PC-3 (cell line): ENCODE measurements around the gene MALRD1. TPM values are rescaled to one million over a fixed set of nuclear protein-coding genes. Genes with fewer than 3 reads are reported as not detected.

Experiments
- ATAC-seq: fragments of 200-7000 bp; cut with Tn5 transposase; 2 replicates; pipeline ENCODE4 v1.9.1; 2020; ENCODE audit warnings: mild to moderate bottlenecking, moderate library complexity
- BruUV-seq: library from RNA; stranded (reverse); fragments of 400-500 nt; replicated peaks from 2 replicates; lab custom pipeline; 2021; lab: Mats Ljungman, UMichigan
- CTCF ChIA-PET: fragments of 300-600 bp; sonication (Branson Sonifier 250); formaldehyde crosslinking; loops from one replicate; lab custom pipeline; 2022; ENCODE audit warnings: antibody characterized with exemption; lab: Charles Lee
- POLR2A ChIA-PET: fragments of 300-600 bp; sonication (Branson Sonifier 250); formaldehyde crosslinking; loops from one replicate; lab custom pipeline; 2022; ENCODE audit warnings: antibody characterized with exemption; ENCODE audit not compliant: unreplicated experiment; lab: Charles Lee
- DNase-seq: peaks from one replicate; pipeline ENCODE4 v3.0.0-alpha.2; 2015
- H2AFZ ChIP-seq: fragments of 300-600 bp; sonication (generic); 2 replicates; pipeline ENCODE4 v1.6.0; 2016; ENCODE audit warnings: antibody characterized with exemption, low read length
- H3F3A ChIP-seq: fragments of 300-600 bp; sonication (generic); one replicate; pipeline ENCODE4 v1.6.0; 2017; ENCODE audit warnings: antibody characterized with exemption, low read length, control low read depth, mild to moderate bottlenecking; ENCODE audit not compliant: unreplicated experiment
- H3K27ac ChIP-seq: fragments of 300-600 bp; sonication (generic); 2 replicates; pipeline ENCODE4 v1.5.1; 2016; ENCODE audit warnings: mild to moderate bottlenecking, low read length
- H3K27me3 ChIP-seq: fragments of 300-600 bp; sonication (generic); 2 replicates; pipeline ENCODE4 v1.6.1; 2016; ENCODE audit warnings: low read length, mixed read lengths
- H3K36me3 ChIP-seq: fragments of 300-600 bp; sonication (generic); 2 replicates; pipeline ENCODE4 v1.6.1; 2016; ENCODE audit warnings: low read depth, mixed run types, low read length, mixed read lengths
- H3K4me1 ChIP-seq: fragments of 300-600 bp; sonication (generic); 2 replicates; pipeline ENCODE4 v1.5.1; 2016; ENCODE audit warnings: low read length; ENCODE audit not compliant: insufficient read depth
- H3K4me2 ChIP-seq: fragments of 300-600 bp; sonication (generic); 2 replicates; pipeline ENCODE4 v1.6.0; 2016; ENCODE audit warnings: low read length
- H3K4me3 ChIP-seq: fragments of 300-600 bp; sonication (generic); 2 replicates; pipeline ENCODE4 v1.5.1; 2016; ENCODE audit warnings: mild to moderate bottlenecking, low read length, mixed read lengths
- H3K79me2 ChIP-seq: fragments of 300-600 bp; sonication (generic); 2 replicates; pipeline ENCODE4 v1.6.1; 2017; ENCODE audit warnings: low read length, mixed read lengths
- H3K9ac ChIP-seq: fragments of 300-600 bp; sonication (generic); 2 replicates; pipeline ENCODE4 v1.6.0; 2016; ENCODE audit warnings: mild to moderate bottlenecking, low read length
- H3K9me2 ChIP-seq: fragments of 300-600 bp; sonication (generic); replicated peaks from 2 replicates; pipeline ENCODE4 v1.6.1; 2016; ENCODE audit warnings: mixed run types, low read length, mixed read lengths
- H3K9me3 ChIP-seq: fragments of 300-600 bp; sonication (generic); 2 replicates; pipeline ENCODE4 v1.6.1; 2016; ENCODE audit warnings: low read length, mixed read lengths
- H4K20me1 ChIP-seq: fragments of 300-600 bp; sonication (generic); 2 replicates; pipeline ENCODE4 v1.6.1; 2016; ENCODE audit warnings: low read length, mixed read lengths
- EZH2 ChIP-seq: fragments of 300-600 bp; sonication (generic); IDR thresholded peaks from one replicate; pipeline ENCODE4 v1.6.1; 2017; ENCODE audit warnings: antibody characterized with exemption, mild to moderate bottlenecking, low read length; ENCODE audit not compliant: unreplicated experiment
- EZH2phosphoT487 ChIP-seq: fragments of 300-600 bp; sonication (generic); IDR thresholded peaks from 2 replicates; pipeline ENCODE4 v1.6.1; 2018; ENCODE audit warnings: mild to moderate bottlenecking, antibody characterized with exemption, low read length, borderline replicate concordance
- intact Hi-C: fragments of 100-400 bp; cut with micrococcal nuclease; formaldehyde crosslinking; loops from 2 replicates; pipeline ENCODE4 v1.9.0; 2023
- total RNA-seq: library from RNA; depleted of rRNA; stranded (reverse); fragments of >200 nt; gene quantifications from 2 replicates; pipeline ENCODE4 v1.2.3, GENCODE V29; 2014
- TF ChIP-seq, protein P1 (sequence below): fragments of 300-600 bp; sonication (generic); conservative IDR thresholded peaks from 2 replicates; pipeline ENCODE4 v1.5.1; 2017; ENCODE audit warnings: antibody characterized with exemption, low read depth, mild to moderate bottlenecking, low read length

Gene MALRD1
- total RNA-seq, 1 experiment from 2014 or later = not detected

DNA sequence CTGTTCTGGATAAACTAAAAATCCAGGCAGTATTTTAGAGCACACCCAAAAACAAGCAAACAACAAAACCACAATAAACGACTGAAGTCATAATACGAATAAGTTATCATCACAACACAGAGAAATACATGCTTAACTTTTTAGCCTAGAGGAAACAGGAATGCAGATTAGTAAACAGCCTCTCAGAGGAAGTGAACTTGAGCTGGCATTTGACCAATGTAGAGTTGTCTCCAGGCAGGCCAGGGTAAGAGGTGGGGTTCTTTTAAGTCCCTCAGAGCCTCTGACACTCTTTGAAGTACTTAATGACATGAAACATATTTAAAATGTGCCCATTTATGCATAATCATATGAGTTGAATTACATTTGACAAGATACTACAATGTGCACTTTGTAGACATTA, 724.4 kb downstream of the MALRD1 start:
- Histone ChIP-seq H3K79me2 (no peaks in the 10 kb centered on the region), H3F3A (no peaks in the 10 kb centered on the region), H3K9me3 (no peaks in the 10 kb centered on the region), H3K27me3 (no peaks in the 10 kb centered on the region), H3K4me2 (no peak overlapping the region), H3K36me3 (no peaks in the 10 kb centered on the region), H2AFZ (no peak overlapping the region), H3K9ac (no peak overlapping the region), H3K4me3 (no peak overlapping the region), H3K4me1 (no peaks in the 10 kb centered on the region; the same call in 1 of the 2 replicates), H4K20me1 (no peaks in the 10 kb centered on the region), H3K9me2 (no peaks in the 10 kb centered on the region), H3K27ac (no peak overlapping the region)
- no TSS peak for BruUV-seq
- no peak for TF ChIP-seq EZH2
- TF ChIP-seq EZH2phosphoT487 = no peak
- TF ChIP-seq, protein P1, sequence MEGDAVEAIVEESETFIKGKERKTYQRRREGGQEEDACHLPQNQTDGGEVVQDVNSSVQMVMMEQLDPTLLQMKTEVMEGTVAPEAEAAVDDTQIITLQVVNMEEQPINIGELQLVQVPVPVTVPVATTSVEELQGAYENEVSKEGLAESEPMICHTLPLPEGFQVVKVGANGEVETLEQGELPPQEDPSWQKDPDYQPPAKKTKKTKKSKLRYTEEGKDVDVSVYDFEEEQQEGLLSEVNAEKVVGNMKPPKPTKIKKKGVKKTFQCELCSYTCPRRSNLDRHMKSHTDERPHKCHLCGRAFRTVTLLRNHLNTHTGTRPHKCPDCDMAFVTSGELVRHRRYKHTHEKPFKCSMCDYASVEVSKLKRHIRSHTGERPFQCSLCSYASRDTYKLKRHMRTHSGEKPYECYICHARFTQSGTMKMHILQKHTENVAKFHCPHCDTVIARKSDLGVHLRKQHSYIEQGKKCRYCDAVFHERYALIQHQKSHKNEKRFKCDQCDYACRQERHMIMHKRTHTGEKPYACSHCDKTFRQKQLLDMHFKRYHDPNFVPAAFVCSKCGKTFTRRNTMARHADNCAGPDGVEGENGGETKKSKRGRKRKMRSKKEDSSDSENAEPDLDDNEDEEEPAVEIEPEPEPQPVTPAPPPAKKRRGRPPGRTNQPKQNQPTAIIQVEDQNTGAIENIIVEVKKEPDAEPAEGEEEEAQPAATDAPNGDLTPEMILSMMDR = no peak
- CTCF ChIA-PET = no interaction called here
- no peak for DNase-seq
- POLR2A ChIA-PET = no interaction called here
- intact Hi-C loops = no loop called here
- ATAC-seq = no peak

DNA sequence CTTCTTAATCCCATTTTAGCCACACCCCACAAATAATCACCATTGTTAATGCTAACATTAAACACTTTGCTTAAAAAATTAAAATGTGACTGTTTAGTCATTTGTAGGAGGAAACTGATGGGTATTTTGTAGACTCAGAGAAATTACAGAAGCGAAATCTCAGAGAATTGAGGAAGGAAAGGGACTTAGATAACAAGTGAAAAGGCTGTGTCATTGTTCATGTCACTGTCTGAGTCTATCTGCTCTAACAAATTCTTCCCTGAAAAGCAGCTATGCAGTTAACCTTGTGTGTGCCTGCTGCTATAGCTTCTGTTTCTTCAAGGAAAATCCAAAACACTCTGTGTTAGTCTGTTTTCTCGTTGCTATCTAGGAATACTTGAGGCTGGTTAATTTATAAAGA, 726.7 kb downstream of the MALRD1 start:
- H3K9me2 ChIP-seq = no peaks in the 10 kb centered on the region
- no peaks in the 10 kb centered on the region for H3F3A ChIP-seq
- H3K4me3 ChIP-seq = no peak overlapping the region
- no peak overlapping the region for H3K27ac ChIP-seq
- H3K27me3 ChIP-seq = no peaks in the 10 kb centered on the region
- POLR2A ChIA-PET = no interaction called here
- H4K20me1 ChIP-seq = no peaks in the 10 kb centered on the region
- ATAC-seq = no peak
- TF ChIP-seq EZH2phosphoT487 (no peak), EZH2 (no peak)
- TF ChIP-seq, protein P1 = no peak
- intact Hi-C loops = no loop called here
- no peak for DNase-seq
- CTCF ChIA-PET = no interaction called here
- H3K9me3 ChIP-seq = no peaks in the 10 kb centered on the region
- H3K4me2 ChIP-seq = no peak overlapping the region
- BruUV-seq = no TSS peak
- no peaks in the 10 kb centered on the region; the same call in 1 of the 2 replicates for H3K4me1 ChIP-seq
- no peak overlapping the region for H2AFZ ChIP-seq
- H3K79me2 ChIP-seq = no peaks in the 10 kb centered on the region
- H3K36me3 ChIP-seq = no peaks in the 10 kb centered on the region
- H3K9ac ChIP-seq = no peak overlapping the region

DNA sequence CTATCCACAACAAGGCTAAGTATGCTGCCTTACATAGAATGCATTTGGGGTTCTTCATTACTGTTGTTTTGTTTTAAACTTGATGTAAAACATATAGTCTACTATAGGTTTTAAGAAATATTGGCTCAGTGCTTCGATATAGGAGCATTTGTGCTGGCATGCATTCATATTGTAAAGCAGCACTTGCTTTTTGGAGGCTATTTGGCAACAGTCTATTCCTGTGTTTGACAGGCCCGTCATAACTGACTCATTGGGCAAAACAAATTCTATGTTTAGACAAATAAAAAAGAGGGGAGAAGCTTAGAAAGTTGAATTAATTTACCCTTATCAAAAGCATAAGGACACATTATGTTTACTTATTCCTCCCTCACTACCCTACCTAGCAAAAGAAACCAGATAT, 729.2 kb downstream of the MALRD1 start:
- H3K9ac ChIP-seq = no peak overlapping the region
- H2AFZ ChIP-seq = no peak overlapping the region
- no peaks in the 10 kb centered on the region for H3K79me2 ChIP-seq
- no peak overlapping the region for H3K4me2 ChIP-seq
- CTCF ChIA-PET = no interaction called here
- BruUV-seq = no TSS peak
- no peaks in the 10 kb centered on the region for H3K9me3 ChIP-seq
- ATAC-seq (no peak), DNase-seq (peak; percentile 21)
- no peaks in the 10 kb centered on the region for H3K9me2 ChIP-seq
- intact Hi-C loops = no loop called here
- H3K27ac ChIP-seq = no peak overlapping the region
- TF ChIP-seq, protein P1 = no peak
- TF ChIP-seq EZH2phosphoT487 (no peak), EZH2 (no peak)
- no peaks in the 10 kb centered on the region; the same call in 1 of the 2 replicates for H3K4me1 ChIP-seq
- no peaks in the 10 kb centered on the region for H3K36me3 ChIP-seq
- POLR2A ChIA-PET = no interaction called here
- H3K4me3 ChIP-seq = no peak overlapping the region
- H4K20me1 ChIP-seq = no peaks in the 10 kb centered on the region
- H3F3A ChIP-seq = no peaks in the 10 kb centered on the region
- H3K27me3 ChIP-seq = no peaks in the 10 kb centered on the region
